Astrocyte (in vitro differentiated cells and primary cell): Measurements from ENCODE around the gene DIRAS1. TPM values are rescaled to one million over a fixed set of nuclear protein-coding genes. Genes with fewer than 3 reads are reported as not detected.

Experiments used
- DNase-seq: peaks from one replicate; pipeline ENCODE4 v3.0.0-alpha.2; 2010; ENCODE audit warnings: low read depth
- FAIRE-seq: peaks from 2 replicates; lab custom pipeline; 2011; peaks lifted over from hg19 to GRCh38; lab: Jason Lieb, UNC
- H2AFZ ChIP-seq: 2 replicates; pipeline ENCODE4 v1.6.0; 2012; ENCODE audit warnings: low read depth, low read length, inconsistent platforms
- H3K27ac ChIP-seq: 2 replicates; pipeline ENCODE4 v1.5.1; 2011; ENCODE audit warnings: low read depth, low read length, inconsistent platforms
- H3K27me3 ChIP-seq: 2 replicates; pipeline ENCODE4 v1.6.0; 2011; ENCODE audit warnings: low read length, inconsistent platforms; ENCODE audit not compliant: insufficient read depth
- H3K36me3 ChIP-seq: 2 replicates; pipeline ENCODE4 v1.5.1; 2011; ENCODE audit warnings: low read length, inconsistent platforms; ENCODE audit not compliant: insufficient read depth
- H3K4me1 ChIP-seq: 2 replicates; pipeline ENCODE4 v1.5.1; 2011; ENCODE audit warnings: low read length, inconsistent platforms; ENCODE audit not compliant: insufficient read depth
- H3K4me2 ChIP-seq: 2 replicates; pipeline ENCODE4 v1.6.0; 2012; ENCODE audit warnings: low read length, inconsistent platforms
- H3K4me3 ChIP-seq: 2 replicates; pipeline ENCODE4 v1.5.1; 2011; ENCODE audit warnings: low read depth, mild to moderate bottlenecking, low read length, inconsistent platforms; ENCODE audit not compliant: insufficient read depth
- H3K79me2 ChIP-seq: 2 replicates; pipeline ENCODE4 v1.6.0; 2012; ENCODE audit warnings: mild to moderate bottlenecking, low read length, inconsistent platforms; ENCODE audit not compliant: insufficient read depth
- H3K9ac ChIP-seq: 2 replicates; pipeline ENCODE4 v1.6.0; 2012; ENCODE audit warnings: mild to moderate bottlenecking, low read length, inconsistent platforms
- H3K9me3 ChIP-seq: 2 replicates; pipeline ENCODE4 v1.5.1; 2012; ENCODE audit warnings: low read depth, mild to moderate bottlenecking, low read length, inconsistent platforms; ENCODE audit not compliant: insufficient read depth
- H4K20me1 ChIP-seq: 2 replicates; pipeline ENCODE4 v1.6.0; 2012; ENCODE audit warnings: low read length, inconsistent platforms; ENCODE audit not compliant: insufficient read depth
- H3K27ac Mint-ChIP-seq: one replicate; pipeline ENCODE4 v1.8.0; 2021; ENCODE audit warnings: mild to moderate bottlenecking, mixed read lengths; ENCODE audit not compliant: unreplicated experiment
- H3K27me3 Mint-ChIP-seq: one replicate; pipeline ENCODE4 v1.8.0; 2021; ENCODE audit warnings: low read depth, mixed read lengths; ENCODE audit not compliant: unreplicated experiment
- H3K36me3 Mint-ChIP-seq: one replicate; pipeline ENCODE4 v1.8.0; 2021; ENCODE audit warnings: low read depth, mixed read lengths; ENCODE audit not compliant: unreplicated experiment
- H3K4me1 Mint-ChIP-seq: one replicate; pipeline ENCODE4 v1.8.0; 2021; ENCODE audit warnings: low read depth, mixed read lengths; ENCODE audit not compliant: unreplicated experiment
- H3K4me3 Mint-ChIP-seq: one replicate; pipeline ENCODE4 v1.8.0; 2021; ENCODE audit warnings: mild to moderate bottlenecking, moderate library complexity, mixed read lengths; ENCODE audit not compliant: unreplicated experiment
- H3K9me3 Mint-ChIP-seq: one replicate; pipeline ENCODE4 v1.8.0; 2021; ENCODE audit warnings: mild to moderate bottlenecking, mixed read lengths; ENCODE audit not compliant: unreplicated experiment
- EZH2 ChIP-seq: IDR thresholded peaks from 2 replicates; pipeline ENCODE4 v1.6.1; 2012; ENCODE audit warnings: mild to moderate bottlenecking, low read length, inconsistent platforms; ENCODE audit not compliant: insufficient read depth
- total RNA-seq: library from RNA; stranded (reverse); gene quantifications from 2 replicates; pipeline ENCODE4 v1.2.1, GENCODE V29; 2021
- TF ChIP-seq, protein P1 (sequence below): IDR thresholded peaks from 2 replicates; pipeline ENCODE4 v1.5.1; 2011; ENCODE audit warnings: low read depth, mild to moderate bottlenecking, inconsistent platforms, low read length, moderate library complexity; ENCODE audit not compliant: insufficient read depth

The DIRAS1 gene
- total RNA-seq, 1 donor from 2014 or later: 5.9 TPM

DNA sequence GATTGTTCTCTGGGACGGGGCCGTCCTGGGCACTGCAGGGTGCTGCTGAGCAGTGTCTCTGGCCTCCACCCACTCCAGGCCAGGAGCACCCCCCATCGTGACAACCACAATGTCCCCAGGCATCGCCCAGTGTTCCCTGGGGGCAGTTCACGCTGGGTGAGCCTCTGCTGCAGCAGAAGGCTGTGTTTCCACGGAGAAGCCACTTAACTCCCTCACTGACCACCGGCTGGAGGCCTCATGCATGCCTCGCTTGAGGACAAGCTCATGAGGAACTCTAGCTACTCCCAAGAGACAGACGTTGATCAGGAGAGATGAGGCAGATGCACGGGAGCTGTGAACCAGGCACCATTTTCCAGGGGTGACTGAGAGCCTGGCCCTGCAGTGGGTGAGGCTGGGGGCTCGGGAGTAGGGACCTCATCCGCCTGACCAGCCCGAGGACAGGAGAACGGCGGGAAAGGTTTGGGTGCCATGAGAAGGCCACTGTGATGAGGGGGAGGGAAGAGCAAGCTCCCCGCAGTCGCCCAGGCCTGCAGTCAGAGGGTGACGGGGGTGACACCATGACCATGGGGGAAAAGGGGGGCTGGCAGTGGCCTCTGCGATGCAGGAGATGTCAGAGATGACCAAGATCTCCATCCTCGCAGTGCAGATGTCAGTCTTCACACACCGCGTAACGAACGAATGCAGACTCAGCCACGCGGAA lies 13.6 kb upstream of the DIRAS1 start:
- no peak for DNase-seq
- Histone ChIP-seq H3K4me1 (peaks cover 5% of the 10 kb centered on the region), H3K27ac (no peak overlapping the region), H3K9ac (no peak overlapping the region), H3K27me3 (no peaks in the 10 kb centered on the region), H3K79me2 (peaks cover 7% of the 10 kb centered on the region), H3K9me3 (peaks cover 3% of the 10 kb centered on the region), H3K36me3 (peaks cover 5% of the 10 kb centered on the region), H2AFZ (no peak overlapping the region), H4K20me1 (peaks cover 12% of the 10 kb centered on the region), H3K4me2 (no peak overlapping the region), H3K4me3 (no peak overlapping the region)
- Mint-ChIP-seq H3K4me3 (no peak overlapping the region), H3K27me3 (no peaks in the 10 kb centered on the region), H3K4me1 (no peaks in the 10 kb centered on the region), H3K27ac (no peak overlapping the region), H3K36me3 (peaks cover 19% of the 10 kb centered on the region), H3K9me3 (no peaks in the 10 kb centered on the region)
- no peak for FAIRE-seq
- TF ChIP-seq EZH2: no peak
- TF ChIP-seq, protein P1, sequence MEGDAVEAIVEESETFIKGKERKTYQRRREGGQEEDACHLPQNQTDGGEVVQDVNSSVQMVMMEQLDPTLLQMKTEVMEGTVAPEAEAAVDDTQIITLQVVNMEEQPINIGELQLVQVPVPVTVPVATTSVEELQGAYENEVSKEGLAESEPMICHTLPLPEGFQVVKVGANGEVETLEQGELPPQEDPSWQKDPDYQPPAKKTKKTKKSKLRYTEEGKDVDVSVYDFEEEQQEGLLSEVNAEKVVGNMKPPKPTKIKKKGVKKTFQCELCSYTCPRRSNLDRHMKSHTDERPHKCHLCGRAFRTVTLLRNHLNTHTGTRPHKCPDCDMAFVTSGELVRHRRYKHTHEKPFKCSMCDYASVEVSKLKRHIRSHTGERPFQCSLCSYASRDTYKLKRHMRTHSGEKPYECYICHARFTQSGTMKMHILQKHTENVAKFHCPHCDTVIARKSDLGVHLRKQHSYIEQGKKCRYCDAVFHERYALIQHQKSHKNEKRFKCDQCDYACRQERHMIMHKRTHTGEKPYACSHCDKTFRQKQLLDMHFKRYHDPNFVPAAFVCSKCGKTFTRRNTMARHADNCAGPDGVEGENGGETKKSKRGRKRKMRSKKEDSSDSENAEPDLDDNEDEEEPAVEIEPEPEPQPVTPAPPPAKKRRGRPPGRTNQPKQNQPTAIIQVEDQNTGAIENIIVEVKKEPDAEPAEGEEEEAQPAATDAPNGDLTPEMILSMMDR: no peak

DNA sequence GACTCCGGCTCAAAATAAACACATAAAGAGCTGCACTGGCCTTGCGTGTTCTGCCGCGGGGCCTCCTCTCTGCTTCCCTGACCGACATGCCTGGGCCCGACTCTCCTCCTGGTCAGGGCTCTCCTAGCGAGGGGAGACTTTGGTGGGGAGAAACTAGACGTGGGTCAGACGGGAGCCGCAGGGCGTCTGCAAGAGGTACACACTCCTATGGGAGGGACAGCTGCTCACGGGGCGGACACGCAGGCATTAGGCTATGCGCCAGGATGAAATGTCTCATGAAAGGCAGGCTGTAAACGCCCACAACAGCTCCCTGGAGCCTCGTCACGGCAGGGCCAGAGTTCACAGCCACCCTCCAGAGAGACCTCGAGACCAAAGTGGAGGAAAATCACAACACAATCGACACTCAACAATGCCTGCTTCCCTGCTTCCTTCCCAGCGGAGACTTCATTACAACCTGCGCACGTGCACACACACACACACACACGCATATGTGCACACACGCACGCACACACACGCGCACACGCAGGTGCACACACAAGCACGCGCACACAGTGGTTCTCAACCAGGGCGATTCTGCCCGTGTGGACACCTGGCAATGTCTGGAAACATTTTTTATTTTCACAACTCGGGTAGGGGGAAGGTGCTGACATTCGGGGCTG lies 12.9 kb upstream of the DIRAS1 start:
- Histone ChIP-seq H3K4me3 (no peak overlapping the region), H3K36me3 (peaks cover 5% of the 10 kb centered on the region), H3K4me2 (no peak overlapping the region), H4K20me1 (peaks cover 12% of the 10 kb centered on the region), H3K27ac (no peak overlapping the region), H2AFZ (no peak overlapping the region), H3K4me1 (peaks cover 1% of the 10 kb centered on the region), H3K27me3 (no peaks in the 10 kb centered on the region), H3K79me2 (peaks cover under 1% of the 10 kb centered on the region), H3K9ac (no peak overlapping the region), H3K9me3 (peaks cover 3% of the 10 kb centered on the region)
- Mint-ChIP-seq H3K4me3 (no peak overlapping the region), H3K27ac (no peak overlapping the region), H3K9me3 (no peaks in the 10 kb centered on the region), H3K36me3 (peaks cover 19% of the 10 kb centered on the region), H3K4me1 (no peaks in the 10 kb centered on the region), H3K27me3 (no peaks in the 10 kb centered on the region)
- FAIRE-seq (no peak), DNase-seq (no peak)
- TF ChIP-seq, protein P1: no peak
- TF ChIP-seq EZH2: no peak

GRCh38 chr19:2732883-2733282 lies 11.7 kb upstream of the DIRAS1 start:
- H2AFZ ChIP-seq: no peak overlapping the region
- H3K4me2 ChIP-seq: no peak overlapping the region
- Mint-ChIP-seq H3K27me3 (peaks cover 1% of the 10 kb centered on the region), H3K4me3 (no peak overlapping the region), H3K36me3 (peaks cover 16% of the 10 kb centered on the region), H3K27ac (no peak overlapping the region), H3K9me3 (no peaks in the 10 kb centered on the region), H3K4me1 (no peaks in the 10 kb centered on the region)
- no peak overlapping the region for H3K4me3 ChIP-seq
- no peaks in the 10 kb centered on the region for H3K27me3 ChIP-seq
- peaks cover 5% of the 10 kb centered on the region for H3K36me3 ChIP-seq
- TF ChIP-seq, protein P1: no peak
- no peak for TF ChIP-seq EZH2
- H3K4me1 ChIP-seq: no peaks in the 10 kb centered on the region
- no peak overlapping the region for H3K27ac ChIP-seq
- no peaks in the 10 kb centered on the region for H3K79me2 ChIP-seq
- no peak for DNase-seq
- H4K20me1 ChIP-seq: peaks cover 12% of the 10 kb centered on the region
- H3K9ac ChIP-seq: no peak overlapping the region
- no peak for FAIRE-seq
- peaks cover 3% of the 10 kb centered on the region for H3K9me3 ChIP-seq
